GM21576 (cell line): ENCODE measurements around the gene ZNF557.

Experiments
- ATAC-seq: cut with Tn5 transposase; IDR thresholded peaks from one replicate; pipeline ENCODE4 v1.9.1; 2021; ENCODE audit warnings: mild to moderate bottlenecking, moderate library complexity; ENCODE audit not compliant: unreplicated experiment

ZNF557 gene

GRCh38 chr19:7074705-7075282 lies 5.3 kb downstream of the ZNF557 start:
- ATAC-seq = no peak

DNA sequence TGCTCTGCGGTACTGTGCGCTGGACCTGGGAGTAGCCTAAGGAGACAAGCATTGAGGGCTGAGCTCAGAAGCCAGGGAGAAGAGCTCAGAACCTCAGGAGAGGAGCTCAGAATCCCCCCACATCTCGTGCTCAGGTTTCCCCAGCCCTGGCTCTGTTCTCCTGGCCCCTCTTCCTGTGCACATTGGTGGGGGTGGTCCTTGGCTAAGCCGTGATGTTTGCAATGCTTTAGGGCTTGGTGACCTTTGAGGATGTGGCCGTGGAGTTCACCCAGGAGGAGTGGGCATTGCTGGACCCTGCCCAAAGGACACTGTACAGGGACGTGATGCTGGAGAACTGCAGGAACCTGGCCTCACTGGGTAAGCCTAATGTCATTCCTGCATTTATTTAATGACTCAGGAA lies 6.6 kb downstream of the ZNF557 start:
- no peak for ATAC-seq

DNA sequence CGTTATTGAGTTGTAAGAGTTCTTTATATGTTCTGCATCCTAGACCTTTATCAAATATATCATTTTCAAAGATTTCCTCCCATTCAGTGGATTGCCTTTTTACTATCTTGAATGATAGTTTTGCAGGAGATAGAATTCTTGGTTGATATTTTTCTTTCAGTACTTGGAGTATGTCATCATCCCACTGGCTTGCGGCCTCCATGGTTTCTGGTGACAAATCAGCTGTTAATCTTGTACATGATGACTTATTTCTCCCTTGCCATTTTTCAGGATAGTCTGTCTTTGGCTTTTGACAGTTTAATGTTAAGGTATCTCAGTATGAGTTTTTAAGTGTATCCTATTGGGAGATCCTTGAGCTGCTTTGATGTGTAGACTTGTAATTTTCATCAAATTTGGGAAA lies 8.5 kb downstream of the ZNF557 start:
- ATAC-seq = no peak

DNA sequence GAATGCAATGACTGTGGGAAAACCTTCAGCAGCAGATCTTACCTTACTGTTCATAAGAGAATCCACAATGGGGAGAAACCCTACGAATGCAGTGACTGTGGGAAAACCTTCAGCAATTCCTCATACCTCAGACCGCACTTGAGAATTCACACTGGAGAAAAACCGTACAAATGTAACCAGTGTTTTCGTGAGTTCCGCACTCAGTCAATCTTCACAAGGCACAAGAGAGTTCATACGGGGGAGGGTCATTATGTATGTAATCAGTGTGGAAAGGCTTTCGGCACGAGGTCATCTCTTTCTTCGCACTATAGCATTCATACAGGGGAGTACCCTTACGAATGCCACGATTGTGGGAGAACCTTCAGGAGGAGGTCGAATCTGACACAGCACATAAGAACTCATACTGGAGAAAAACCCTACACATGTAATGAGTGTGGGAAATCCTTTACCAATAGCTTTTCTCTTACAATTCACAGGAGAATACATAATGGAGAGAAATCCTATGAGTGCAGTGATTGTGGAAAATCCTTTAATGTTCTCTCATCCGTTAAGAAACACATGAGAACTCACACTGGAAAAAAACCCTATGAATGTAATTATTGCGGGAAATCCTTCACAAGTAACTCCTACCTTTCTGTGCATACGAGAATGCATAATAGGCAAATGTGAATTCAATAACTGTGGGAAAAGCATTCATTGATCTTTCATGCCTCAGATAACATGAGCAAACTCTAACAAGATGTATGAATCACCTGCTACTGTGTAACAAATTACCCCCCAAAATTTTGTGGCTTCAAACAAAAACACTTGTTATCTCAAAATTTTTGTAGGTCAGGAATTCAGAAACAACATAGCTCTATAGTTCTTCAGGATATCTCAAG lies 13.8 kb downstream of the ZNF557 start:
- ATAC-seq = no peak

DNA sequence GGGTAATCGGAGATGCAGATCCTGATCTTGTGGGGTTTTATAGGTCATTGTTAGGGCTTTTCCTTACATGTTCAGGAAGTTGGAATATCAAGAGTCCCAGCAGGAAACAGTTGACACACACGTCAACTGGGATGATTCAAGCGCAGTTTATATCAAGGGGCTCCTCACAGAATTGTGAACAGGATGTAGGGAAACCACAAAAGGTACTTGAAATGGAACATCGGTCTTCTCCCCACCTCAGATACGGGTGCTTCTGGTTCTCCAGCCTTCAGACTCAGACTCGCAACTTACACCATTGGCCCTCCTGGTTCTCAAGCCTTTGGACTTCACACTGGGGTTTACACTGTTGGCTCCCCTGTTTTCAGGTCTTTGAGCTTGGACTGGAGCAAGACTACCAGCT lies 19.5 kb downstream of the ZNF557 start:
- no peak for ATAC-seq

GRCh38 chr19:7098096-7098495 lies 28.6 kb downstream of the ZNF557 start:
- no peak for ATAC-seq

- peak; percentile 83 for ATAC-seq
These were observed 29.4 kb downstream of the ZNF557 start for GRCh38 chr19:7098701-7099596.

DNA sequence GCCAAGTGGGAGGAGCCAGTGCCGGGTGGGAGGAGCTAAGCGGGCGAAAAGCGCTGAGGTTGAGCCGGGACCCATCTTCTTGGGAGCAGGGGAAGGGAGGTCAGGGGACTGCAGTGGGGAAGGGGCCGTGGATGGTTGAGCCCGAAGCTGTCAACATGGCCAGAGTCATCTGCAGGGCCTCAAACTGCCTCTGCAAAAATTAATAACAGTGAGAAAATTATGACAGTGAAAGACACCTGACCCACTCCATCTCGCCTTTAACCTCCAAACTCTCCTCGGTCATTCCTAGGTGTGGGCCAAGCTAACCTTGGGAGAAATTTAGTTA lies 30.1 kb downstream of the ZNF557 start:
- ATAC-seq = no peak

GRCh38 chr19:7101498-7102253 lies 32.2 kb downstream of the ZNF557 start:
- ATAC-seq = no peak

DNA sequence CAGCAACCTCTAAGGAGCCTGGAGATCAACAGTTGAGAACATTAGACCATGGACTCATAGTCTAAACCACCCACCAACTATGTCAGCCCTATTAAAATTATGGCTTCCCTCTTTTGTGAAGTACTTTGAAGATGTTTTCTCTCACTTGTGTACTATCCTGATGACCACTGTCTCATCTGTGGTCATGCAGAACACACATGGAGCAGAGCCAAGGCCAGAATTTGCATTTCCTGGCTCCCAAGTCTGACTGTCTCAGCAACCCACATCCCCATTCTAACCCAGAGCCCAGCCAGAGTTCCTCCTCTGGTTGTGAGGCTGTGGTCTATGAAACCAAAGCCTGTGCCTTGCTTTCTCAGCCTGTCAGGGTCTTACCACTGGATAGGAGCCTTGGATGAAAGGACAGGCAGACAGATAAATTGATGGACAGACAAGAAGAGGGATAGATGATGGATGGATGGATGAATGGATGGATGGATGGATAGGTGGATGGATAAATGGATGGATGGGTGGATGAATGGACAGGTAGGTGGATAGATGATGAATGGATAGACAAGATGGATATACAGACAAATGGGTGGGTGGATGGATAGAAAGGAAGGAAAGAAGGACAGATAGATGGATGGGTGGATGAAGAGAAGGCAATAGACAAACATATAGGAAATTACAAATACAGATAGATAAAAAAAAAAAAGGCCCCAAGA lies 35.4 kb downstream of the ZNF557 start:
- ATAC-seq = no peak

- ATAC-seq = no peak
These were observed 37.5 kb downstream of the ZNF557 start for GRCh38 chr19:7106711-7107657.

DNA sequence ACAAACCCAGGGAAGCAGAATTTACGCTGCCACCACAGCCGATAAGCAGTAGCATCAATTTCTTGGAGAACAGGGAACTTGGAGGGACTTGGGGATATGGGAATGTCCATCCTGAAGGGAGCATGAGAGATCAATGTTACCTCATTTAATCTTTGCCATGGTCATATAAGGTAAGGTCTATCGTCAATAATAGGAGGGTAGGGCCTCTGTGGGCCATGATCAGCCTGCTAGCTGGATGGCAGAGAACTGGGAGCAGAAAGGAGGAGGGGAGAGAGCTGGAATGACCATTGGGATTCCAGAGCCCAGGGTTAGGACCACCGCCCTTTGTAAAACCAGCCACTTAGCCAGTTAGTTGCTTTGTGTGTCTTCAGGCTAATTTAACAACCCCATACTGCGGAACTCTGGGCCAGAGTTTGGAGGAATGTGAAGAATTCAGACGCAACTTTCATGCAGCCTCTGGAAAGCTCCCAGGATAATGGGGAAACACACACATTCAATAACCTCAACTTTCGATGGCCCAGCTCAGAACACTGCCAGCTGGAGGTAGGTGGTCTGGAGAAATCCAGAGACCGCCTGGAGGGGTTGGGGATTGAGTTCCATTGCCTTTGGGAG lies 40.3 kb downstream of the ZNF557 start:
- no peak for ATAC-seq

GRCh38 chr19:7112675-7113074 lies 43.2 kb downstream of the ZNF557 start:
- ATAC-seq = no peak

DNA sequence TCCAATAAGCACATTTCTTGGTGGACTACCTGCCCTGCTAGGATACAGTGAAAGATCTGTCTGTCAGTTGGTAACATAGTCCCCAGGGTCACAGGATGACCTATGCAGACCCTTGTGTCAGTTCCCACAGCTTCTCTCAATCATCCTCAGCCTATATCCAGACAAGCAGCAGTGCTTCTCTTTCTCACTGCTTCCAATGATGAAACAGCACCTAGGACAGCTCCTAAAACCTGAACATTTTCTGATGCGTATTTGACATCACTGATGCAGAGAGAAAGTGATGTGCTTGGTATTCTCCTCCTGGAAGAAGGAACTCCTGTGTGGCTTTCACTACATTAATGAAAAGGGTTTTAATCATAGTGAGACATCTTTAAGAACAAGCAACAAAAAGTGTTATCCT lies 43.7 kb downstream of the ZNF557 start:
- ATAC-seq = no peak

DNA sequence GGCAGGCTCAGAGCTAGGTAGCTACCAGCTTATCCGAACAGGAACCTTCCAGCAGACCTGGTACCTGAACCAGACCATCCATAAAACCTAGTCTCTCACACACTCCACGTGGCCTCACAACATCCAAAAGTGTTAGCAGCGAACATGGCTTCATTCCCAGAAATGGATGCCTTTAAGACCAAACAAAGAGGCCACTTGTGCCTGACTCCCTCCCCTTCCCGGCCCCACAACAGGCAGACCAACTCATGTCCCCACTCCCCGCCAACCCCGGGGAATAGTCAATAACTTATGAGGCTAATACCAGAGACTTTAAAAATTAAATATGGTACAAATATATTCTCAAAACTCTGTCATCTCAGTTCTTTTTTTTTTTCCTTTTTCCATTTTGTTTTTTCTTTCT lies 46.2 kb downstream of the ZNF557 start:
- no peak for ATAC-seq

DNA sequence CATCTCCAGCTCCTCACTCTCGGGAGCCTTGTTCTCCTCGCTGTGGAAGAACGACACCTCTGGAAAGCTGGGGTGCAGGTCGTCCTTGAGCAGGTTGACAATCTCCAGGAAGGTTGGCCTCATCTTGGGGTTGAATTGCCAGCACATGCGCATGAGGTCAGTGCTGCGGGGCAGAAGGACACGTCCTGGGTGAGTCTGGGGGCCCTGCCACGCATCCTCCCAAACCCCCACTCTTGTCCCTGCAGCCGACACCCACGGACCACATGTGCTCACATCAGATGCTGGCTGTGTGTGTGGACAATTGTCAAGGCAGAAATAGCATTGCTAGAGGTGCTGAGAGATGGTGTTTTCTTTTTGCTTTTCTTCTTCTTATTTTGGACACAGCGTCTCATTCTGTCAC lies 47.7 kb downstream of the ZNF557 start:
- ATAC-seq = no peak

DNA sequence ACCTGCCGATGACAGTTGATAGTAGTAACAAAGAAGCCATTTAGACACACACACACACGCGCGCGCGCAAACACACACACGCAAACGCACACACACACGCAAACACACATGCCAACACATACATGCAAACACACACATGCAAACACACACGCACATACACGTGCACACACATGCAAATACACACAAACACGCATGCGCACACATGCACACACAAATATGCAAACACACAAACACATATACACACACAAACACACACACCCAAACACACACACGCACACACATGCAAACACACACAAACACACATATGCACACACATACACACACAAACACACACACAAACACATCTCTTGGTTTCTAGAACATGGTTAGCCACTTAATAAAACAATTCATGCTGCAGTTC lies 50.1 kb downstream of the ZNF557 start:
- no peak for ATAC-seq

- no peak for ATAC-seq
These were observed 51.0 kb downstream of the ZNF557 start for GRCh38 chr19:7120499-7120898.

- no peak for ATAC-seq
These were observed 53.2 kb downstream of the ZNF557 start for GRCh38 chr19:7122701-7123100.
